GM23248 (cell line): ENCODE results near the gene ZSWIM6. TPM values are rescaled to one million over a fixed set of nuclear protein-coding genes. Genes with fewer than 3 reads are reported as not detected.

Experiments used
- DNase-seq: peaks from one replicate; pipeline ENCODE4 v3.0.0-alpha.2; 2015
- H2AFZ ChIP-seq: fragments of 200-600 bp; sonication (generic); 2 replicates; pipeline ENCODE4 v1.6.1; 2016; ENCODE audit warnings: antibody characterized with exemption
- H3F3A ChIP-seq: fragments of 200-600 bp; sonication (generic); 2 replicates; pipeline ENCODE4 v1.6.1; 2016; ENCODE audit warnings: mild to moderate bottlenecking, antibody characterized with exemption, mixed run types; ENCODE audit not compliant: insufficient read depth
- H3K27ac ChIP-seq: fragments of 200-600 bp; sonication (generic); 2 replicates; pipeline ENCODE4 v1.5.1; 2016; ENCODE audit warnings: mild to moderate bottlenecking
- H3K27me3 ChIP-seq: fragments of 200-600 bp; sonication (generic); replicated peaks from 2 replicates; pipeline ENCODE4 v1.6.1; 2016; ENCODE audit warnings: mild to moderate bottlenecking; ENCODE audit not compliant: insufficient read depth
- H3K36me3 ChIP-seq: fragments of 200-600 bp; sonication (generic); 2 replicates; pipeline ENCODE4 v1.6.1; 2016; ENCODE audit warnings: low read depth, mild to moderate bottlenecking
- H3K4me1 ChIP-seq: fragments of 200-600 bp; sonication (generic); 2 replicates; pipeline ENCODE4 v1.6.1; 2016; ENCODE audit warnings: mild to moderate bottlenecking; ENCODE audit not compliant: insufficient read depth
- H3K4me2 ChIP-seq: fragments of 200-600 bp; sonication (generic); one replicate; pipeline ENCODE4 v1.6.1; 2016; ENCODE audit warnings: mild to moderate bottlenecking; ENCODE audit not compliant: unreplicated experiment
- H3K4me3 ChIP-seq: fragments of 200-600 bp; sonication (generic); 2 replicates; pipeline ENCODE4 v1.5.1; 2016; ENCODE audit warnings: mild to moderate bottlenecking
- H3K79me2 ChIP-seq: fragments of 200-600 bp; sonication (generic); 2 replicates; pipeline ENCODE4 v1.6.1; 2016; ENCODE audit warnings: mild to moderate bottlenecking; ENCODE audit not compliant: insufficient read depth
- H3K9ac ChIP-seq: fragments of 200-600 bp; sonication (generic); 2 replicates; pipeline ENCODE4 v1.6.1; 2016; ENCODE audit warnings: mild to moderate bottlenecking
- H3K9me2 ChIP-seq: fragments of 200-600 bp; sonication (generic); 2 replicates; pipeline ENCODE4 v1.6.1; 2016; ENCODE audit warnings: mixed run types, mild to moderate bottlenecking, moderate library complexity; ENCODE audit not compliant: insufficient read depth
- H3K9me3 ChIP-seq: fragments of 200-600 bp; sonication (generic); one replicate; pipeline ENCODE4 v1.6.1; 2017; ENCODE audit warnings: low read depth
- H4K20me1 ChIP-seq: fragments of 200-600 bp; sonication (generic); 2 replicates; pipeline ENCODE4 v1.6.0; 2016; ENCODE audit not compliant: insufficient read depth
- EZH2 ChIP-seq: fragments of 200-600 bp; sonication (generic); IDR thresholded peaks from 2 replicates; pipeline ENCODE4 v1.6.1; 2018; ENCODE audit warnings: antibody characterized with exemption, mild to moderate bottlenecking; ENCODE audit not compliant: insufficient read depth, poor library complexity, severe bottlenecking
- EZH2phosphoT487 ChIP-seq: fragments of 200-600 bp; sonication (generic); IDR thresholded peaks from 2 replicates; pipeline ENCODE4 v1.6.1; 2018; ENCODE audit warnings: antibody characterized with exemption, moderate library complexity, mild to moderate bottlenecking, low read depth; ENCODE audit not compliant: insufficient read depth
- WGBS, 2 experiments: methylation state at CpG; one replicate each; pipeline ENCODE4 v1.1.6; 2015 to 2017; ENCODE audit warnings: low lambda C conversion rate in 2 of 2, low coverage in 1 of 2; ENCODE audit errors: missing lambda C conversion rate in 2 of 2; 5-methylcytosine and 5-hydroxymethylcytosine counted together
- in situ Hi-C: fragments of 300-500 bp; cut with MboI; formaldehyde crosslinking; loops from 2 replicates; pipeline ENCODE4 v1.15.0; 2020
- polyA plus RNA-seq: library from polyadenylated mRNA; unstranded; fragments of >200 nt; fragmentation: Nextera tagmentation; extraction: Ambion mirVana; gene quantifications from 2 replicates; pipeline ENCODE4 v1.2.1, GENCODE V29; 2016
- total RNA-seq: library from RNA; depleted of rRNA; stranded (reverse); fragments of >200 nt; shearing (Covaris generic); gene quantifications from 2 replicates; pipeline ENCODE4 v1.2.3, GENCODE V29; 2014

Gene ZSWIM6
- total and polyA plus RNA-seq, 2 experiments from 2014 or later = 1.5 to 4.8 TPM

DNA sequence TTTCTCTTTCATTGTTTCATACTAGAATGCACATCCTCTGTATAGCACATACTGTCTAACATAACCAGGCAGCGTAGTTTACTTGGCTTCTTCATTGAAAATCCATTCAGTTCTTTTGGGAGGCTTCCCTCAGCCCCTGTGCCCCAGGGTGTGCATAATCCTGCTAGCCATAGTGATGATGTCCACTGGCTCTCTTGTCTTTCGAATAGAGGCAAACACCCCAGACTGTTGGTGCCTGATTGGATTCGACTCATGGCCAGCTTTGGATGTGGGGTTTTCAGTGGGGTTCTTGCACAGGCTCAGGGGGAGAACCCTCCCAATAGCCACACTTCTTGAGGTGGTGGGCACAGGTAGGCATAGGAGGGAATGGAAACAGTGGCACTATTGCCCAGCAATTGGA, 53.6 kb downstream of the ZSWIM6 start:
- DNase-seq = no peak
- H3K79me2 ChIP-seq = peaks cover 97% of the 10 kb centered on the region
- no peaks in the 10 kb centered on the region for H3K9me3 ChIP-seq
- H4K20me1 ChIP-seq = peaks cover 24% of the 10 kb centered on the region; the same call in 1 of the 2 replicates
- 79 to 84% methylated on average over 3 of the region's 3 CpGs for WGBS, 2 experiments
- no peak overlapping the region for H3K4me3 ChIP-seq
- 0 out of 2 replicates have a peak, but pooled peaks cover 3% of the 10 kb centered on the region for H3K4me1 ChIP-seq
- in situ Hi-C loops = no loop called here
- H3K9ac ChIP-seq = no peak overlapping the region
- no peak overlapping the region for H3K4me2 ChIP-seq
- H2AFZ ChIP-seq = no peak overlapping the region
- H3K27me3 ChIP-seq = no peaks in the 10 kb centered on the region
- TF ChIP-seq EZH2 (no peak), EZH2phosphoT487 (no peak)
- 0 out of 2 replicates have a peak, but pooled peaks cover 6% of the 10 kb centered on the region for H3F3A ChIP-seq
- H3K9me2 ChIP-seq = no peaks in the 10 kb centered on the region
- no peak overlapping the region for H3K27ac ChIP-seq
- no peaks in the 10 kb centered on the region for H3K36me3 ChIP-seq

DNA sequence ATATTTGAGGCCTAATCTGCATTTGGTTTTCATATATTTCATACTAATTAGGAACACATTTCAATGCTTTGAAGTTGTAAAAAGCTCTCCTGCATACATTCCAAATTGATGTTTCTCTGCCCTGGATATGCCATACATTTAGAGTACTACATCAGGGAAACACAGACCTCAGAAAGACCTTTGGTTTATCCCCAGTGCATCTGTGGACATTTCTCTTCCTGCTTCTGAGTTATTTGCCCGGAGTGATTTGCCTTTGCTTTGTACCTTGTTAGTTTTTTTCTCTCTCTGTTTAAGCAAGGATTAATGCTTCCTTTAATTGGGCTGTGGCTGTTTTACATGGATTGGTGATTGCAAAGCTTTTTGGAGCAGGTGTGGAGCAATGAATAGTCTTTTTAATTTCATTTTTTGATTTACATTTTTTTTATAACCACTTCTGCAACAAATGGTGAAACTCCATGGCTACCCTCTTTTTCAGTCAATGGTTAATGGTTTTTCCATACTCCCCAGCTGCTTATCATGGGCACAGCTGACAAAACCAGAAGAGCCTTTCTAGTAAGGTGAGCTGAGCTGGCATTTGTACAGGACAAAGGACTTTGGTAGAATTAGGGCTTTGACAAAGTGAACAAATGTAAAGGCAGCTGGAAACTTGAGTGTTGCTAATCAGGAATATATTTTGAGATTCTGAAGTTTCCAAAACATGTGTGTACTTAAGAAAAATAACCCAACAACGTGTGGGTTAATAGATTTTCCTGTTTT, 54.2 kb downstream of the ZSWIM6 start:
- Histone ChIP-seq H3K9me2 (no peaks in the 10 kb centered on the region), H3K4me3 (no peak overlapping the region), H4K20me1 (peaks cover 24% of the 10 kb centered on the region; the same call in 1 of the 2 replicates), H3K79me2 (peaks cover 97% of the 10 kb centered on the region), H3K27ac (no peak overlapping the region), H3K9ac (no peak overlapping the region), H3K9me3 (no peaks in the 10 kb centered on the region), H3K27me3 (no peaks in the 10 kb centered on the region), H3K4me1 (0 out of 2 replicates have a peak, but pooled peaks cover 3% of the 10 kb centered on the region), H3K4me2 (no peak overlapping the region), H3F3A (0 out of 2 replicates have a peak, but pooled peaks cover 4% of the 10 kb centered on the region), H3K36me3 (no peaks in the 10 kb centered on the region), H2AFZ (no peak overlapping the region)
- 92 to 98% methylated on average over 2 of the region's 2 CpGs for WGBS, 2 experiments
- TF ChIP-seq EZH2 (no peak), EZH2phosphoT487 (no peak)
- in situ Hi-C loops = no loop called here
- DNase-seq = no peak

DNA sequence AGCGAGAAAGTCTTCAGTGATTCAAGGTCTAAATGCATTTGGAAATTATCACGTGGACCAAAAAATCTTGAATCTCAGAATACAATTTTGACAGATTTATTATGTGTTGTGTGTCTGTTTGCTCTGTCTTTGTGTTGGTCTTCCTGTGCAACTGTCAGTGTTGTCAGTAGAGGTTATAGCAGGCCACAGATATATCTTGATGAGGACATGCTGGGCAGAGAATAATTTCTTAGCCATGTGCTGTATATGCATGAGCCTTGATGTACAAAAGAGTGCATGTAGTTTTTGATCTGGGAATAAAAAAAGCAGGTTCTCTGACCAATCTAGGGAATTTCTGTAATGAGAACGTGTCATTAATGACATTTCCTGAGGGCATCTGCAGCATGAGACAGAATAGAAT, 57.6 kb downstream of the ZSWIM6 start:
- in situ Hi-C loops = no loop called here

DNA sequence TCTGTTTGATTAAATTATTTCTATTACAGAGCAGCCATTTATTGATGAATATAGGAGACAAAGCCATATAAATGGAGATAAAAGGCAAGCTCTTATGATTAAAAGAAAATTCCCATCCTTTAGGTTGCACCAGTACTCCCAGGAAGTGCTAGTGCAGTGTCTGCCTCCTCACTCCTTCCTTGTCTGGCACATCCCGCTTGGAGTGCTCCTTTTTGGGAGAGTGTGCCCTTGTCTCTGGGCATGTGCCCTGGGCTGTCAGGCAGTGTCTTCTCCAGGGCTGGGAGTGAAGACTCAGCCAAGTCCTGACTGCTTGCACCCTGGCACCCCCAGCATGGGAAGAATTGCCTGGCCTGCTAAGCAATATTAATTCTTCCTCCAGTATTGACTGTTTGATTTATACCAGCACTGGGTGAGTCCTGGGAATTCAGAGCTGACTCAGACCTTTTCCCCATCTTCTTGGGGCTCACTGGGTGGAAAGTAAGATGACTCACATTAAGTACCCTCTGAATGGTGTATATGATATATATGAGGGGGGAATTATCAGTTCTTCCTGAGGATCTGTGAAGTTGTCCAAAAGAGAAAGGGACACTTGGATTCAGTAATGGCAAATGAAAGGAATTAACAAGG, 62.1 kb downstream of the ZSWIM6 start:
- peak; percentile 27 for DNase-seq
- WGBS, 2 experiments = 100% methylated on average over 1 of the region's 1 CpG
- H4K20me1 ChIP-seq = peaks cover 7% of the 10 kb centered on the region; the same call in 1 of the 2 replicates

More for the DNA sequence above, 57.6 kb downstream of the ZSWIM6 start:
- H2AFZ ChIP-seq = no peak overlapping the region
- no peak overlapping the region for H3K9ac ChIP-seq
- no peak overlapping the region for H3K4me2 ChIP-seq
- no peak for DNase-seq
- H3F3A ChIP-seq = no peaks in the 10 kb centered on the region
- H3K79me2 ChIP-seq = peaks cover 100% of the 10 kb centered on the region
- no peaks in the 10 kb centered on the region for H3K36me3 ChIP-seq
- H3K4me1 ChIP-seq = peaks cover 9% of the 10 kb centered on the region
- no peaks in the 10 kb centered on the region for H3K9me3 ChIP-seq
- H4K20me1 ChIP-seq = peaks cover 24% of the 10 kb centered on the region; the same call in 1 of the 2 replicates
- 49 to 61% methylated on average over 3 of the region's 3 CpGs for WGBS, 2 experiments
- no peak overlapping the region for H3K4me3 ChIP-seq
- H3K27me3 ChIP-seq = no peaks in the 10 kb centered on the region
- TF ChIP-seq EZH2phosphoT487 (no peak), EZH2 (no peak)
- H3K27ac ChIP-seq = no peak overlapping the region
- H3K9me2 ChIP-seq = no peaks in the 10 kb centered on the region

More for the DNA sequence above, 62.1 kb downstream of the ZSWIM6 start:
- Histone ChIP-seq H3K4me3 (no peak overlapping the region), H3K79me2 (peaks cover 100% of the 10 kb centered on the region), H3K4me1 (peaks cover 15% of the 10 kb centered on the region), H3K9ac (no peak overlapping the region), H3K27me3 (no peaks in the 10 kb centered on the region), H3F3A (no peaks in the 10 kb centered on the region), H3K9me2 (no peaks in the 10 kb centered on the region), H3K27ac (no peak overlapping the region), H3K9me3 (no peaks in the 10 kb centered on the region), H2AFZ (no peak overlapping the region), H3K4me2 (no peak overlapping the region), H3K36me3 (no peaks in the 10 kb centered on the region)
- in situ Hi-C loops = no loop called here
- TF ChIP-seq EZH2 (no peak), EZH2phosphoT487 (no peak)
